AG09319 (cell line): ENCODE measurements around the gene GPR137C.

ENCODE experiments used
- DNase-seq: peaks from one replicate; pipeline ENCODE4 v3.0.0-alpha.2; 2010; ENCODE audit warnings: low read depth; ENCODE audit errors: extremely low read depth
- TF ChIP-seq, protein P1 (sequence below): IDR thresholded peaks from 2 replicates; pipeline ENCODE4 v1.5.1; 2011; ENCODE audit warnings: low read depth, mild to moderate bottlenecking, inconsistent platforms, low read length, moderate library complexity

GPR137C gene

GRCh38 chr14:52599974-52600373, 47.3 kb downstream of the GPR137C start:
- TF ChIP-seq, protein P1, sequence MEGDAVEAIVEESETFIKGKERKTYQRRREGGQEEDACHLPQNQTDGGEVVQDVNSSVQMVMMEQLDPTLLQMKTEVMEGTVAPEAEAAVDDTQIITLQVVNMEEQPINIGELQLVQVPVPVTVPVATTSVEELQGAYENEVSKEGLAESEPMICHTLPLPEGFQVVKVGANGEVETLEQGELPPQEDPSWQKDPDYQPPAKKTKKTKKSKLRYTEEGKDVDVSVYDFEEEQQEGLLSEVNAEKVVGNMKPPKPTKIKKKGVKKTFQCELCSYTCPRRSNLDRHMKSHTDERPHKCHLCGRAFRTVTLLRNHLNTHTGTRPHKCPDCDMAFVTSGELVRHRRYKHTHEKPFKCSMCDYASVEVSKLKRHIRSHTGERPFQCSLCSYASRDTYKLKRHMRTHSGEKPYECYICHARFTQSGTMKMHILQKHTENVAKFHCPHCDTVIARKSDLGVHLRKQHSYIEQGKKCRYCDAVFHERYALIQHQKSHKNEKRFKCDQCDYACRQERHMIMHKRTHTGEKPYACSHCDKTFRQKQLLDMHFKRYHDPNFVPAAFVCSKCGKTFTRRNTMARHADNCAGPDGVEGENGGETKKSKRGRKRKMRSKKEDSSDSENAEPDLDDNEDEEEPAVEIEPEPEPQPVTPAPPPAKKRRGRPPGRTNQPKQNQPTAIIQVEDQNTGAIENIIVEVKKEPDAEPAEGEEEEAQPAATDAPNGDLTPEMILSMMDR = no peak
- no peak for DNase-seq

- TF ChIP-seq, protein P1 = no peak
- no peak for DNase-seq
Observed at GRCh38 chr14:52602131-52602530, 49.5 kb downstream of the GPR137C start.

DNA sequence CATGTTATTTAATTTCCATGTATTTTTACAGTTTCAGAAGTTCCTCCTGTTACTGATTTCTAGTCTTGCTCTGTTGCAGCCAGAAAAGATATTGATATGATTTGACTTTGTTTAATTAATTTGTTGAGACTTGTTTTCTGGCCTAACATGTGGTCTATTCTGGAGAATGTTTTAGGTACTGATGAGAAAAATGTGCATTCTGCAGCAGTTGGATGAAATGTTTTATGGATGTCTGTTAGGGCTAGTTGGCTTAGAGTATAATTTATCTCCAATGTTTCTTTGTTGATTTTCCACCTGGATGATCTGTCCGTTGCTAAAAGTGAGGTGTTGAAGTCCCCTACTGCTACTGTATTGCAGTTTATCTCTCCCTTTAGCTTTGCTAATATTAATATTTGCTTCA, 54.4 kb downstream of the GPR137C start:
- TF ChIP-seq, protein P1 = no peak

DNA sequence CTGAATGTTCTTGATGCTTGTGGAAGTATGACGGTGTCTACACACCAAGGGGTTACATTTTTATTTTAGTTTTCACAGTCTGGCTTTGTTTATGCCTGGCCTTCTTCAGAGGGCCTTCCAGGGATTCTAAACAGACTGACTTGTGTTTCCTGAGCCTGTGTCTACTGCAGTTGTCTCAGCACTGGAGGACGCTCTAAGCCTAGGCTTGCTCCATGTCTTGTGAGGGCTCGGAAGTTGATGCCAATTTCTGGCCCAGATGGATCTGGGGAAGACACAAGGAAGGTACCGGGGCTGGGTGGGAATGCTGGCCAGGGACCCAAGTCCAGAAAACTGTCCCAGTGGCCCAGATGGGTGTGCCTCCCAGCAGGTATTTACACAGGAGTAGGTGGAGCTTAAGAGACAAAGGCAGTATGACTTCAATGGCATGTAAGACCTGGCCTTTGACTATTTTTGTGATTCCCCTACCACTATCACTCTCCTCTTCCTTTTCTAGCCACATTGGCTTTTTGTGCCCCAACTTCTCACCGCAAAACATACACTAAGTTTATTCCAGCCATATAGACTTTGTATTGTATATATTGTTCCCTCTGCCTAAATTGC, 56.9 kb downstream of the GPR137C start:
- TF ChIP-seq, protein P1 = no peak
- no peak for DNase-seq

More for the DNA sequence above, 54.4 kb downstream of the GPR137C start:
- no peak for DNase-seq

DNA sequence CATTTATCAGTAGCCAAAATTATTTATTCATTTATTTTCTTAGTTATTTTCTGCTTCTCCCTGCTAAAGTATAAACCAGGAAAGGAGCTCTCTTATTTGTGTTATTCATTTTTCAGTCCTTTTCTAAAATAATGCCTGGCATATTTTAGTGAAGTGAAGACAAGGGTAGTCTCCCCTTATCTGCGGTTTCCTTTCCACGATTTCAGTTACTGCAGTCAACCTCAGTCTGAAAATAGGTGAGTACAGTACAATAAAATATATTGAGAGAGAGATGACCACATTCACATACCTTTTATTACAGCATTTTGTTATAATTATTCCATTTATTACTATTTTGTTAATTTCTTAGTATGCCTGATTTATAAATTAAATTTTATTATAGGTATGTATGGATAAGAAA, 57.6 kb downstream of the GPR137C start:
- DNase-seq = no peak
- TF ChIP-seq, protein P1 = no peak

- DNase-seq = no peak
- TF ChIP-seq, protein P1 = no peak
Observed at GRCh38 chr14:52618602-52619001, 66.0 kb downstream of the GPR137C start.

DNA sequence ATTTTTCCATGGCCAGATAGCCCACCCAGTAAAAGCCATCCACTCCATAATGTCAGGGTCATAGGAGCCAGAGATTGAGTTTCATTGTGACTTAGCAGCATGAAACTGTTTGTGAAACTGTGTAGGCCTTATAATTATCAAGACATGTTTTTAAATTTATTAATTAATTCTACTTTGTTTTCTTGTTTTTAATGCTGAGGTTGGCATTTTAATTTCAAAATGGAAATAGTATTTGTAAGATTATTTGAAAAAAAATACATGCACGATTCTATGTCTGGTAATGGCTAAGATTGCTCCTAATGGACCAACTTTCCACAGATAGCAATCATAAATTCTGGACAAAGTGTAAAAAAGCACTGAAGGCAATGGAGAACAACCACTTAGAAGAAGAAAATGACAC, 67.1 kb downstream of the GPR137C start:
- no peak for DNase-seq
- TF ChIP-seq, protein P1 = no peak
